Keratinocyte (primary cell): ENCODE measurements around the gene LNPEP. TPM values are rescaled to one million over a fixed set of nuclear protein-coding genes. Genes with fewer than 3 reads are reported as not detected.

Source experiments
- DNase-seq: peaks from one replicate; pipeline ENCODE4 v3.0.0-alpha.2; 2011; ENCODE audit warnings: low read depth, missing footprints, low spot score
- FAIRE-seq: peaks from 2 replicates; lab custom pipeline; 2011; peaks lifted over from hg19 to GRCh38; lab: Jason Lieb, UNC
- H2AFZ ChIP-seq: 2 replicates; pipeline ENCODE4 v1.6.0; 2012; ENCODE audit warnings: low read length, control low read depth, inconsistent platforms; ENCODE audit not compliant: control insufficient read depth
- H3K27ac ChIP-seq: 2 replicates; pipeline ENCODE4 v1.5.1; 2011; ENCODE audit warnings: low read length; ENCODE audit not compliant: control insufficient read depth, insufficient read depth
- H3K27me3 ChIP-seq: 3 replicates; pipeline ENCODE4 v1.6.0; 2011; ENCODE audit warnings: low read length; ENCODE audit not compliant: control insufficient read depth, insufficient read depth; ENCODE audit errors: extremely low read depth
- H3K36me3 ChIP-seq, 2 experiments: 2 replicates in 1 of 2; 3 replicates in 1 of 2; pipeline ENCODE4 v1.5.1; 2011; ENCODE audit warnings: low read length in 2 of 2, mild to moderate bottlenecking in 1 of 2; ENCODE audit not compliant: control insufficient read depth in 2 of 2, insufficient read depth in 2 of 2; ENCODE audit errors: extremely low read depth in 1 of 2
- H3K4me1 ChIP-seq: 3 replicates; pipeline ENCODE4 v1.5.1; 2011; ENCODE audit warnings: low read length; ENCODE audit not compliant: control insufficient read depth, insufficient read depth; ENCODE audit errors: extremely low read depth
- H3K4me2 ChIP-seq: 3 replicates; pipeline ENCODE4 v1.6.0; 2011; ENCODE audit warnings: low read depth, low read length; ENCODE audit not compliant: control insufficient read depth, insufficient read depth; ENCODE audit errors: extremely low read depth
- H3K4me3 ChIP-seq, 3 experiments: fragments of 200-600 bp in 1 of 3; sonication (generic) in 1 of 3; 2 replicates in 2 of 3; 3 replicates in 1 of 3; pipeline ENCODE4 v1.5.1; 2011 to 2016; ENCODE audit warnings: low read length in 3 of 3, mild to moderate bottlenecking in 3 of 3, control low read depth in 2 of 3, inconsistent platforms in 1 of 3, low read depth in 1 of 3, mixed read lengths in 1 of 3, mixed run types in 1 of 3, moderate library complexity in 1 of 3; ENCODE audit not compliant: control insufficient read depth in 2 of 3, insufficient read depth in 2 of 3; ENCODE audit errors: extremely low read depth in 1 of 3
- H3K79me2 ChIP-seq: 2 replicates; pipeline ENCODE4 v1.6.0; 2012; ENCODE audit warnings: low read length; ENCODE audit not compliant: control insufficient read depth, insufficient read depth
- H3K9ac ChIP-seq: 3 replicates; pipeline ENCODE4 v1.6.0; 2011; ENCODE audit warnings: low read length; ENCODE audit not compliant: control insufficient read depth, insufficient read depth; ENCODE audit errors: extremely low read depth
- H3K9me1 ChIP-seq: 3 replicates; pipeline ENCODE4 v1.6.0; 2011; ENCODE audit warnings: low read length; ENCODE audit not compliant: control insufficient read depth, insufficient read depth; ENCODE audit errors: extremely low read depth
- H3K9me3 ChIP-seq: 2 replicates; pipeline ENCODE4 v1.5.1; 2012; ENCODE audit warnings: low read depth, low read length; ENCODE audit not compliant: control insufficient read depth
- H4K20me1 ChIP-seq: 3 replicates; pipeline ENCODE4 v1.6.0; 2011; ENCODE audit warnings: low read length; ENCODE audit not compliant: control insufficient read depth, insufficient read depth; ENCODE audit errors: extremely low read depth
- EZH2 ChIP-seq: IDR thresholded peaks from one replicate; pipeline ENCODE4 v1.6.1; 2012; ENCODE audit warnings: inconsistent platforms, mild to moderate bottlenecking, low read length, moderate library complexity
- dilution Hi-C: fragments of 300-500 bp; cut with MboI; formaldehyde crosslinking; loops from one replicate; pipeline ENCODE4 v1.7.0; 2020; ENCODE audit warnings: low sequenced_read_pairs; ENCODE audit not compliant: extremely low pct_ligation_motif_present
- polyA plus RNA-seq, 5 experiments: library from polyadenylated mRNA; depleted of rRNA in 3 of 5; stranded (reverse) in 3 of 5; stranded (forward) in 1 of 5; unstranded in 1 of 5; fragments of >200 nt; gene quantifications; 1 replicate in 1 of 5; 2 replicates in 3 of 5; 3 replicates in 1 of 5; pipeline versions ENCODE4 v1.2.1 to v1.2.3, GENCODE V29; 2011 to 2012; ENCODE audit warnings: missing spikeins in 2 of 5, low read depth in 1 of 5, low replicate concordance in 1 of 5
- TF ChIP-seq, protein P1 (sequence below), 3 experiments: IDR thresholded peaks in 1 of 3; conservative IDR thresholded peaks in 1 of 3; optimal IDR thresholded peaks in 1 of 3; 2 replicates in 2 of 3; 3 replicates in 1 of 3; pipeline versions ENCODE3 to v1.5.1; 2011; ENCODE audit warnings: low read length in 3 of 3, mild to moderate bottlenecking in 3 of 3, moderate library complexity in 2 of 3, control low read depth in 1 of 3, inconsistent platforms in 1 of 3; ENCODE audit not compliant: insufficient read depth in 2 of 3; ENCODE audit errors: extremely low read depth in 1 of 3

LNPEP gene
- polyA plus RNA-seq, 1 donor (not counting 4 experiments of a cell fraction or from before 2014, with no cell fraction given): 26.6 TPM

DNA sequence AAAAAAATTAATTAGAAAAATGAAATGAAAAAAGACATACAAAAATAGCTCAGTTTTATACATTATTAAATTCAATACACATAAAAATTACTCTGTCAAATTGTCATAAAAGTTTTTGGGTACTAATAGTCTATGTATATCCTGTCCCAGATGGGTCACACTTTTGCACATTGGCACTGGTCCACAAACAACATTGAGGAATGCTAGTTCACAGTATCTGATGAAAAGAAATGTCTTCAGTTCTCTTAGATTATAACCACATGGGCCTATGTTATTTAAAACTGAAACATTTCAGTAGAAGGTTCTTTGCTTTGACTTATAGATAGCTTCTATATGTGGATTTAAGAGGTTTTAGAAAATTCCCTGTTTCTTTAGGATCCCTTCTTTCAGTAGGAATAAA is 39.8 kb downstream of the LNPEP start:
- no peak for TF ChIP-seq EZH2
- TF ChIP-seq, protein P1, sequence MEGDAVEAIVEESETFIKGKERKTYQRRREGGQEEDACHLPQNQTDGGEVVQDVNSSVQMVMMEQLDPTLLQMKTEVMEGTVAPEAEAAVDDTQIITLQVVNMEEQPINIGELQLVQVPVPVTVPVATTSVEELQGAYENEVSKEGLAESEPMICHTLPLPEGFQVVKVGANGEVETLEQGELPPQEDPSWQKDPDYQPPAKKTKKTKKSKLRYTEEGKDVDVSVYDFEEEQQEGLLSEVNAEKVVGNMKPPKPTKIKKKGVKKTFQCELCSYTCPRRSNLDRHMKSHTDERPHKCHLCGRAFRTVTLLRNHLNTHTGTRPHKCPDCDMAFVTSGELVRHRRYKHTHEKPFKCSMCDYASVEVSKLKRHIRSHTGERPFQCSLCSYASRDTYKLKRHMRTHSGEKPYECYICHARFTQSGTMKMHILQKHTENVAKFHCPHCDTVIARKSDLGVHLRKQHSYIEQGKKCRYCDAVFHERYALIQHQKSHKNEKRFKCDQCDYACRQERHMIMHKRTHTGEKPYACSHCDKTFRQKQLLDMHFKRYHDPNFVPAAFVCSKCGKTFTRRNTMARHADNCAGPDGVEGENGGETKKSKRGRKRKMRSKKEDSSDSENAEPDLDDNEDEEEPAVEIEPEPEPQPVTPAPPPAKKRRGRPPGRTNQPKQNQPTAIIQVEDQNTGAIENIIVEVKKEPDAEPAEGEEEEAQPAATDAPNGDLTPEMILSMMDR (optimal IDR thresholded peaks at IDR 0.05 in 1 of 3, IDR thresholded peaks at IDR 0.05 in 1 of 3, conservative IDR thresholded peaks at IDR 0.05 in 1 of 3; ENCODE audit: extremely low read depth in 1 of 3, insufficient read depth in 2 of 3, low read length in 3 of 3): no peak
- dilution Hi-C loops: no loop called here
- H2AFZ ChIP-seq: no peak overlapping the region
- no peak overlapping the region for H3K27ac ChIP-seq
- no peaks in the 10 kb centered on the region for H3K4me1 ChIP-seq
- H3K9ac ChIP-seq: no peak overlapping the region
- no peak for FAIRE-seq
- H3K79me2 ChIP-seq: peaks cover 67% of the 10 kb centered on the region
- H3K4me3 ChIP-seq: no peak overlapping the region
- H4K20me1 ChIP-seq: no peaks in the 10 kb centered on the region
- DNase-seq: no peak
- peaks cover 6 to 13% of the 10 kb centered on the region in 2 experiments for H3K36me3 ChIP-seq
- H3K9me3 ChIP-seq: no peaks in the 10 kb centered on the region
- H3K4me2 ChIP-seq: no peak overlapping the region
- peaks cover 2% of the 10 kb centered on the region for H3K9me1 ChIP-seq
- H3K27me3 ChIP-seq: no peaks in the 10 kb centered on the region

- H3K79me2 ChIP-seq: peaks cover 55% of the 10 kb centered on the region
- no peak overlapping the region for H3K27ac ChIP-seq
- H3K9ac ChIP-seq: no peak overlapping the region
- H2AFZ ChIP-seq: no peak overlapping the region
- H3K4me1 ChIP-seq: no peaks in the 10 kb centered on the region
- TF ChIP-seq, protein P1 (optimal IDR thresholded peaks at IDR 0.05 in 1 of 3, IDR thresholded peaks at IDR 0.05 in 1 of 3, conservative IDR thresholded peaks at IDR 0.05 in 1 of 3; ENCODE audit: extremely low read depth in 1 of 3, insufficient read depth in 2 of 3, low read length in 3 of 3): no peak
- TF ChIP-seq EZH2: no peak
- FAIRE-seq (no peak), DNase-seq (no peak)
- no peak overlapping the region for H3K4me3 ChIP-seq
- no peaks in the 10 kb centered on the region for H4K20me1 ChIP-seq
- H3K36me3 ChIP-seq: peaks cover 6 to 13% of the 10 kb centered on the region in 2 experiments
- H3K4me2 ChIP-seq: no peak overlapping the region
- no peaks in the 10 kb centered on the region for H3K9me3 ChIP-seq
- dilution Hi-C loops: no loop called here
- no peaks in the 10 kb centered on the region for H3K27me3 ChIP-seq
- peaks cover 2% of the 10 kb centered on the region for H3K9me1 ChIP-seq
Observed at GRCh38 chr5:96977228-96977627, 41.3 kb downstream of the LNPEP start.
